OCI-LY3 (cell line): Measurements from ENCODE around the gene NUDT9.

Experiments
- H2AFZ ChIP-seq: fragments of 200-600, 300-600 bp; shearing (Covaris generic); 2 replicates; pipeline ENCODE4 v1.6.0; 2014; ENCODE audit warnings: antibody characterized with exemption, low read depth, low read length
- H3K27ac ChIP-seq: fragments of 200-600, 300-600 bp; sonication (generic); 2 replicates; pipeline ENCODE4 v1.5.1; 2014; ENCODE audit warnings: mild to moderate bottlenecking, low read length, moderate library complexity, mixed read lengths
- H3K27me3 ChIP-seq: fragments of 200-600, 300-600 bp; sonication (generic); 2 replicates; pipeline ENCODE4 v1.6.1; 2014; ENCODE audit warnings: low read depth, low read length, mixed read lengths
- H3K36me3 ChIP-seq: fragments of 200-600, 300-600 bp; sonication (generic); replicated peaks from 2 replicates; pipeline ENCODE3; 2014; ENCODE audit warnings: low read depth, low read length, mixed read lengths
- H3K4me1 ChIP-seq: fragments of 300-600, 200-600 bp; sonication (generic); 2 replicates; pipeline ENCODE4 v1.6.1; 2014; ENCODE audit warnings: low read length, mixed read lengths
- H3K4me2 ChIP-seq: fragments of 200-600, 300-600 bp; sonication (generic); 2 replicates; pipeline ENCODE4 v1.6.1; 2014; ENCODE audit warnings: low read length, mixed read lengths
- H3K4me3 ChIP-seq: fragments of 300-600, 200-600 bp; sonication (generic); 2 replicates; pipeline ENCODE4 v1.5.1; 2014; ENCODE audit warnings: antibody characterized with exemption, mild to moderate bottlenecking, low read length, moderate library complexity
- H3K79me2 ChIP-seq: fragments of 300-600, 200-600 bp; shearing (Covaris generic); 2 replicates; pipeline ENCODE4 v1.6.1; 2014; ENCODE audit warnings: mild to moderate bottlenecking, low read length, mixed read lengths
- H3K9ac ChIP-seq: fragments of 300-600, 200-600 bp; shearing (Covaris generic); 2 replicates; pipeline ENCODE4 v1.6.0; 2014; ENCODE audit warnings: mild to moderate bottlenecking, low read length, moderate library complexity
- H3K9me3 ChIP-seq: fragments of 200-600, 300-600 bp; shearing (Covaris generic); 2 replicates; pipeline ENCODE4 v1.6.1; 2014; ENCODE audit warnings: low read length, mixed read lengths; ENCODE audit not compliant: insufficient read depth
- H4K20me1 ChIP-seq: fragments of 200-600, 300-600 bp; sonication (generic); 2 replicates; pipeline ENCODE4 v1.6.1; 2016; ENCODE audit warnings: low read length, mixed read lengths; ENCODE audit not compliant: insufficient read depth
- EZH2phosphoT487 ChIP-seq: fragments of 200-600 bp; shearing (Covaris generic); IDR thresholded peaks from 2 replicates; pipeline ENCODE4 v1.6.1; 2018; ENCODE audit warnings: antibody characterized with exemption, mixed run types, low read depth
- TF ChIP-seq, protein P1 (sequence below): fragments of 200-600, 300-600 bp; sonication (generic); IDR thresholded peaks from 2 replicates; pipeline ENCODE4 v1.5.1; 2014; ENCODE audit warnings: antibody characterized with exemption, low read length, low read depth

Gene NUDT9

DNA sequence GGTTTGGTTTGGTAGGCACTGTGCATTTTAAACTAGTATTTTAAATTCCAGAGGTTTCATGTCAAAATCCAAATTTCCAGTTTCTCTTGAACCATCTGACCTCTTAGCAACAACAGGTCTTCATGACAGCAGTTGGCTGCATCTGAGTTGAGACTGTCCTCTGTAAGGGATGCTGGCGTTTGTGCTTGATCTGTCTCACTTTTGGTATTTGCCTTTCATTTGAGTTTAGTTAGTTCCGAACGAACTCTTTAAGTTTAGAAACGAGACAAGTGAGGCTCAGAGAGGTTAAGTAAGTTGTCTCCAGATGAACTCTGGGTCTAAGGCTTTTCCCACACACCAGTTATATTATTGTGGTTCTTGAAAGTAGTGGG, 77.7 kb downstream of the NUDT9 start:
- Histone ChIP-seq H3K9me3 (no peaks in the 10 kb centered on the region), H3K4me1 (peaks cover 24% of the 10 kb centered on the region), H3K27ac (peak overlapping the region; percentile 41), H3K9ac (no peak overlapping the region), H4K20me1 (no peaks in the 10 kb centered on the region), H3K4me3 (peak overlapping the region; percentile 69), H3K79me2 (no peaks in the 10 kb centered on the region), H3K4me2 (peak overlapping the region; percentile 70), H2AFZ (0 out of 2 replicates have a peak overlapping the region, but pooled peaks have one; percentile 37), H3K27me3 (0 out of 2 replicates have a peak, but pooled peaks cover 4% of the 10 kb centered on the region), H3K36me3 (no peaks in the 10 kb centered on the region)
- TF ChIP-seq, protein P1, sequence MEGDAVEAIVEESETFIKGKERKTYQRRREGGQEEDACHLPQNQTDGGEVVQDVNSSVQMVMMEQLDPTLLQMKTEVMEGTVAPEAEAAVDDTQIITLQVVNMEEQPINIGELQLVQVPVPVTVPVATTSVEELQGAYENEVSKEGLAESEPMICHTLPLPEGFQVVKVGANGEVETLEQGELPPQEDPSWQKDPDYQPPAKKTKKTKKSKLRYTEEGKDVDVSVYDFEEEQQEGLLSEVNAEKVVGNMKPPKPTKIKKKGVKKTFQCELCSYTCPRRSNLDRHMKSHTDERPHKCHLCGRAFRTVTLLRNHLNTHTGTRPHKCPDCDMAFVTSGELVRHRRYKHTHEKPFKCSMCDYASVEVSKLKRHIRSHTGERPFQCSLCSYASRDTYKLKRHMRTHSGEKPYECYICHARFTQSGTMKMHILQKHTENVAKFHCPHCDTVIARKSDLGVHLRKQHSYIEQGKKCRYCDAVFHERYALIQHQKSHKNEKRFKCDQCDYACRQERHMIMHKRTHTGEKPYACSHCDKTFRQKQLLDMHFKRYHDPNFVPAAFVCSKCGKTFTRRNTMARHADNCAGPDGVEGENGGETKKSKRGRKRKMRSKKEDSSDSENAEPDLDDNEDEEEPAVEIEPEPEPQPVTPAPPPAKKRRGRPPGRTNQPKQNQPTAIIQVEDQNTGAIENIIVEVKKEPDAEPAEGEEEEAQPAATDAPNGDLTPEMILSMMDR: no peak
- no peak for TF ChIP-seq EZH2phosphoT487

DNA sequence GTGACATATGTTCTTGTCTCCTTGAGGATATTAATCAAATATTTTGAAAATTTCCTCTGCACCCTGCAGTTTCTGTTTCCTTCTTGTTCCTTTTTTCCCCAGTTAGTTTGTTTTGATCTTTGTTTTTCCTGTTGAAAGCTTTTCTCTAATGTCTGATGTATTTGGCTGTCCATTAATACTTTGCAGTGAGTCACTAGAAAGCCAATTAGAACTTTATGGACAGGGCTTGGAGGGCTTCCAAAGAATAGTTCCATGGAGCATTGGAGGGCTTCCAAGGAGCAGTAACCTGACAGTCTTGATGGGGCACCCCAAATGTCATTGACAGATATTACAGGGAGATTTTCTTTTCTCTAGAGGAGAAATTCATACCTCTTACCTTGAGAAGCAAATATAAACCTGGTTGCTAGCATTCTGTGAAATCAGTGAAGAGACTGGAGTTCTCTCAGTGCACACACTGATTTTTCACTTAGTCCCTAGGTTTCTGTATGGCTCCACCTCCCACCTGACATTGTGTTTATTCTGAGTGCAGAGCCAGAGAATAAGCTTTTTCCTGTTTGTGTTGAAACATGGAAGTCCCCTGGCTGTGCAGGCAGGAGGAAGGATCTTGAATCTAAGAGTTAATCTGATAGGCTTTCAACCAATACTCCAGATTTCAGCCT, 80.3 kb downstream of the NUDT9 start:
- H3K9me3 ChIP-seq: no peaks in the 10 kb centered on the region
- H3K9ac ChIP-seq: no peak overlapping the region
- H3K79me2 ChIP-seq: no peaks in the 10 kb centered on the region
- H3K4me3 ChIP-seq: no peak overlapping the region
- no peak overlapping the region for H3K27ac ChIP-seq
- 0 out of 2 replicates have a peak, but pooled peaks cover 4% of the 10 kb centered on the region for H3K27me3 ChIP-seq
- peaks cover 24% of the 10 kb centered on the region for H3K4me1 ChIP-seq
- H3K4me2 ChIP-seq: no peak overlapping the region
- no peaks in the 10 kb centered on the region for H3K36me3 ChIP-seq
- no peak for TF ChIP-seq EZH2phosphoT487
- TF ChIP-seq, protein P1: no peak
- no peak overlapping the region for H2AFZ ChIP-seq
- no peaks in the 10 kb centered on the region for H4K20me1 ChIP-seq

DNA sequence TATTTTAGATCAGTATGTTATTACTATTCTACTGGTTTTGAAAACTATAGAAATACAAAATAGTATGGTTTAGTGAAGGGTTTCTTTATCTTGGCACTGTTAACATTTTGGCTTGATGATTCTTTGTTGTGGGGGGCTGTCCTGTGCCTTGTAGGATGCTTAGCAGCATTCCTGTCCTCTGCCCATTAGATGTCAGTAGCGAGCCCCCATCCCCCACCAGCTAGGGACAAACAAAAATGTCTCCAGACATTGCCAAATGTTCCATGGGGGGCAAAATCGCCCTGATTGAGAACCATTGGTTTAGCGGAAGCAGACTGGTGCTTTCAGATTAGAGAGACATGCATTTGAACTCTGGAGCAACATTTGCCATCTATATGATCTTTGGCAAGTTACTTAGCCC, 83.5 kb downstream of the NUDT9 start:
- Histone ChIP-seq H3K4me3 (no peak overlapping the region), H3K79me2 (no peaks in the 10 kb centered on the region), H3K4me2 (no peak overlapping the region), H3K27ac (no peak overlapping the region), H3K36me3 (no peaks in the 10 kb centered on the region), H3K9ac (no peak overlapping the region), H3K27me3 (0 out of 2 replicates have a peak, but pooled peaks cover 4% of the 10 kb centered on the region), H4K20me1 (no peaks in the 10 kb centered on the region), H3K9me3 (no peaks in the 10 kb centered on the region), H2AFZ (no peak overlapping the region), H3K4me1 (no peaks in the 10 kb centered on the region)
- TF ChIP-seq EZH2phosphoT487: no peak
- TF ChIP-seq, protein P1: peak; percentile 45

DNA sequence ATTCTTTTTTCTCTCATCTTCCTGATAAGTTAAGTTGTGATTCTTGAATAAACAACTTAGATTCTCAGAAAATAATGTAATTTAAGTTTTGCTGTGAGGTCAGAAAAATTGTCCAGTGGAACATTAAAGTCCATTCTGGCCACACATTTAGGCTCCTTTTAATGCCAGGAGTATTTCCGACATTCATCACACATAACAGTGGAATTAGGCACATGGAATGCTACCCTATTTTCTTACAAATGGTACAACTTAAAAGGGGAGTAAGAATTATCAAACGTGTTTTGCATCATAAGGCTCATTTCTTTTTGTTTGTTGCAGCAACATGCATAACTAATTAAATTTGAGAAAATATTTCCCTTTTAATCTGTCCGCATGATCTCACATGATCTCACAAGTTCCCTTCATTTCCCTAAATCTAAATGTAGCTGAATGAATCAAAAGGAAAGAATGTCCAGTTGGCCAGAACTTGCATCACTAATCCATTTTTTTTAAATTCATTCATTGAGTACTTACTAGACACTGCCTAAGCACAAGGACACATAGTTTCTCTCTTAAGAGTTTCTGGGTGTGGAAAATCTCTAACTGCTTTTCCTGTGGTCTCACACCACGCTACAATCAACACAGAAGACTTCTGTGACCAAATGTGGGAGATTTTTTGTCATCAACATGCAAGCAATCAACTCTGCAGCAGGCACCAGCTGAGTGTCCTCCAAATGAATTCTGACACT, 84.8 kb downstream of the NUDT9 start:
- Histone ChIP-seq H2AFZ (no peak overlapping the region), H3K9me3 (no peaks in the 10 kb centered on the region), H3K4me3 (no peak overlapping the region), H3K27me3 (0 out of 2 replicates have a peak, but pooled peaks cover 4% of the 10 kb centered on the region), H3K4me2 (no peak overlapping the region), H3K79me2 (no peaks in the 10 kb centered on the region), H3K4me1 (no peaks in the 10 kb centered on the region), H4K20me1 (no peaks in the 10 kb centered on the region), H3K36me3 (no peaks in the 10 kb centered on the region), H3K27ac (no peak overlapping the region), H3K9ac (no peak overlapping the region)
- TF ChIP-seq EZH2phosphoT487: no peak
- TF ChIP-seq, protein P1: no peak
